ENCODE results near the gene CYB5D1. TPM values are rescaled to one million over a fixed set of nuclear protein-coding genes. Genes with fewer than 3 reads are reported as not detected.

CYB5D1 gene
- total RNA-seq, 1 donor from 2014 or later: 6.1 TPM

- POLR2A ChIA-PET: interaction anchor here (0.6 to 6.1 kb wide), 13 partner anchors 9 to 525 kb away, joined by 3 to 136 read pairs (median 7); partner anchors contain the start of genes CNTROB, CYB5D1, NAA38 and TMEM88
- Mint-ChIP-seq H3K36me3 (ENCODE audit: low read depth) (peaks cover 11% of the 10 kb centered on the region), H3K4me3 (peak within 1 kb of the TSS; percentile 97), H3K27ac (peak within 1 kb of the TSS; percentile 94), H3K4me1 (peaks cover 41% of the 10 kb centered on the region), H3K9me3 (no peaks in the 10 kb centered on the region), H3K27me3 (peaks cover 19% of the 10 kb centered on the region)
- ATAC-seq (ENCODE audit: low read depth) (peak; percentile 65), DNase-seq (peak; percentile 88)
- no peak for TF ChIP-seq CTCF (IDR thresholded peaks at IDR 0.05)
- intact Hi-C loops (cut with micrococcal nuclease): loop anchor here (1.0 to 2.0 kb wide), 7 partner anchors 12 to 581 kb away; partner anchors contain the start of genes ELP5, NAA38 and TP53
- CTCF ChIA-PET: interaction anchor here (0.6 to 3.2 kb wide), 13 partner anchors 9 to 208 kb away, joined by 3 to 35 read pairs (median 5); no protein-coding TSS in a partner anchor
These were observed 23.8 kb upstream of the CYB5D1 start, which contains the start of gene KDM6B for GRCh38 chr17:7833795-7834541. TSS of gene KDM6B (plus strand) at chr17:7834217. CDS start at chr17:7845555, 11,338 bp downstream.

GRCh38 chr17:7834542-7834956, 23.3 kb upstream of the CYB5D1 start:
- Mint-ChIP-seq H3K4me1 (peaks cover 46% of the 10 kb centered on the region), H3K27me3 (peaks cover 15% of the 10 kb centered on the region), H3K27ac (peak overlapping the region; percentile 94), H3K36me3 (ENCODE audit: low read depth) (peaks cover 11% of the 10 kb centered on the region), H3K9me3 (no peaks in the 10 kb centered on the region), H3K4me3 (peak overlapping the region; percentile 97)
- DNase-seq: no peak
- ChIA-PET CTCF (interaction anchor here (1.0 to 3.2 kb wide), 14 partner anchors 9 to 155 kb away, joined by 3 to 35 read pairs (median 6); partner anchors contain the start of genes CYB5D1 and NAA38), POLR2A (interaction anchor here (0.6 to 6.1 kb wide), 12 partner anchors 9 to 525 kb away, joined by 4 to 136 read pairs (median 8); partner anchors contain the start of genes CNTROB, CYB5D1, NAA38 and RNF227)
- intact Hi-C loops (cut with micrococcal nuclease): loop anchor here (1.0 to 2.0 kb wide), 7 partner anchors 12 to 582 kb away; partner anchors contain the start of genes ELP5, NAA38 and TP53
- ATAC-seq (ENCODE audit: low read depth): peak; percentile 4
- TF ChIP-seq CTCF (IDR thresholded peaks at IDR 0.05): no peak

GRCh38 chr17:7834957-7835813, 22.6 kb upstream of the CYB5D1 start:
- ChIA-PET POLR2A (interaction anchor here (0.6 to 6.1 kb wide), 16 partner anchors 9 to 526 kb away, joined by 3 to 136 read pairs (median 6); partner anchors contain the start of genes CNTROB, CTC1, CYB5D1 and NAA38), CTCF (interaction anchor here (0.6 to 3.2 kb wide), 16 partner anchors 8 to 155 kb away, joined by 3 to 35 read pairs (median 5); partner anchors contain the start of genes CYB5D1 and NAA38)
- Mint-ChIP-seq H3K27me3 (peaks cover 14% of the 10 kb centered on the region), H3K4me1 (peaks cover 53% of the 10 kb centered on the region), H3K9me3 (no peaks in the 10 kb centered on the region), H3K27ac (peak overlapping the region; percentile 94), H3K4me3 (peak overlapping the region; percentile 97), H3K36me3 (ENCODE audit: low read depth) (peaks cover 11% of the 10 kb centered on the region)
- no peak for TF ChIP-seq CTCF (IDR thresholded peaks at IDR 0.05)
- intact Hi-C loops (cut with micrococcal nuclease): loop anchor here (1.0 to 2.0 kb wide), 8 partner anchors 9 to 582 kb away; partner anchors contain the start of genes ELP5, NAA38 and TP53
- peak; percentile 79 for DNase-seq
- ATAC-seq (ENCODE audit: low read depth): peak; percentile 47

DNA sequence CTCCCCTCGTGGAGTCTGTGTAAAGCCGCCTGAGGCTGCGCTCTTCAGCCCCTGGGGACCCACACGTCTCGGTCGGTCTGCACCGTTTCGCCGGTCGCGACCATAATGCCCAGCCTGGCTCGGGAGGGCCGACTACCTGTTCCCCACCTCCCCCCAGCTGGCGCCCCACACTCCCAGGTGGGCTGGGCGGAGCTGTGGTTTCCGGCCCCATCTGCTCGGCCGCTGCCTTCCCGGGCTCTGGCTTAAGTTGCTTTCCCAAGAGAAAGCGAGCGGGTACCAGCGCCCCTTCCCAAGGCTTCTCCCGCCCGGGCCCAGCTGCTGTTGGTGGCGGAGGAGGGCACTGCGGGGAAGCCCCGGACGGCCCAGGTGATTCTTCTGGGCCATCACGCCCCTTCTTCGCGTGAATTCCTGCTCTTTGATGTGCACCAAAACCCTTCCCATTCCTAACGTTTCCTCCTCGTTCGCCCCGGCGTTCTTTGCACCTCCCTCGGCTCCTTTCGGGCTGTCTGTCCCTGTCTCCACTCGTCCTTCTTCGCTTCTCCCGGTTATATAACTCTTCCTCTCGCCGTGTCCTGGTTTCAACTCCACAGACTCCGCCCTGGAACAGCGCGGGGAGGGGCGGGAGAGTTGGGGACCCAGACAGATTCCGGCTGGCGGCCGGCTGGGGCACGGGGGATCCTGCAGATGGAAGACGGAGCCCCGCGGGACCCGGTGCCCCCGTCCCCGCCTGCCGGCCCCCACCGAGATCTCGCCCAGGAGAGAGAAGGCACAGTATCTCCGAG, 21.8 kb upstream of the CYB5D1 start:
- TF ChIP-seq CTCF (IDR thresholded peaks at IDR 0.05): no peak
- no peaks in the 10 kb centered on the region for H3K9me3 Mint-ChIP-seq
- intact Hi-C loops (cut with micrococcal nuclease): loop anchor here (1.0 to 2.0 kb wide), 4 partner anchors 8 to 583 kb away; partner anchors contain the start of genes ELP5 and TP53
- DNase-seq (no peak), ATAC-seq (ENCODE audit: low read depth) (no peak)
- ChIA-PET CTCF (interaction anchor here (0.7 to 3.2 kb wide), 10 partner anchors 10 to 154 kb away, joined by 3 to 35 read pairs (median 7); partner anchors contain the start of genes CYB5D1 and NAA38), POLR2A (interaction anchor here (0.8 to 6.1 kb wide), 12 partner anchors 8 to 459 kb away, joined by 3 to 136 read pairs (median 7); partner anchors contain the start of genes CNTROB, CTC1, CYB5D1 and NAA38)
- H3K27me3 Mint-ChIP-seq: peaks cover 8% of the 10 kb centered on the region
- peak overlapping the region; percentile 86 for H3K4me3 Mint-ChIP-seq
- H3K36me3 Mint-ChIP-seq (ENCODE audit: low read depth): peaks cover 11% of the 10 kb centered on the region
- peak overlapping the region; percentile 87 for H3K27ac Mint-ChIP-seq
- peaks cover 61% of the 10 kb centered on the region for H3K4me1 Mint-ChIP-seq

Measured in activated B cell treated with CpG ODN at 0.5 μM for 24 hours (primary cell).